Caki2 (cell line): ENCODE measurements around the gene SLC46A2. TPM values are rescaled to one million over a fixed set of nuclear protein-coding genes. Genes with fewer than 3 reads are reported as not detected.

Experiments used
- DNase-seq: peaks from one replicate; pipeline ENCODE4 v3.0.0-alpha.2; 2015; ENCODE audit warnings: low read depth
- in situ Hi-C: cut with HindIII; loops from 2 replicates; pipeline ENCODE4 v1.10.0; 2016; ENCODE audit warnings: low sequenced_read_pairs, low pct_unique_long_range_greater_than_20kb, mixed read lengths
- total RNA-seq: library from RNA; depleted of rRNA; stranded (reverse); fragments of >200 nt; shearing (Covaris generic); gene quantifications from 2 replicates; pipeline ENCODE4 v1.2.3, GENCODE V29; 2014; ENCODE audit warnings: low replicate concordance

The SLC46A2 gene
- total RNA-seq, 1 experiment from 2014 or later: not detected

DNA sequence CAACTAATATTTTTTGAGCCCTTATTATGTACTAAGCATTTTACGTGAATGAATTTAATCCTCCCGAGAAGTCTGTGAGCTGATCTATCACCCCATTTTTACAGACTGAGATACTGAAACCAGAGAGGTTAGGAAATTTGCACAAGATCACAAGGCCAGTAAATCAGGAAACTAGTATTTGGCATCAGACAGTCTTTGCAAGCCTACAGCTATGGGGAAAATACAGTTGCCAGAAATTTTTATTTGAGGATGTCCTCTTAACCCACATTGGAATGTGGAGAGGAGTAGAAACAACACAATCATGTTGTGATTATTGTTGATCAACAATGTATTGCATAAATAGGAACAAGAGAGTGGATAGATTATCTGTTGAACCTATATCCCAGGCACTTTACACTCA lies 2.3 kb upstream of the SLC46A2 start:
- in situ Hi-C loops: no loop called here
- DNase-seq: no peak

DNA sequence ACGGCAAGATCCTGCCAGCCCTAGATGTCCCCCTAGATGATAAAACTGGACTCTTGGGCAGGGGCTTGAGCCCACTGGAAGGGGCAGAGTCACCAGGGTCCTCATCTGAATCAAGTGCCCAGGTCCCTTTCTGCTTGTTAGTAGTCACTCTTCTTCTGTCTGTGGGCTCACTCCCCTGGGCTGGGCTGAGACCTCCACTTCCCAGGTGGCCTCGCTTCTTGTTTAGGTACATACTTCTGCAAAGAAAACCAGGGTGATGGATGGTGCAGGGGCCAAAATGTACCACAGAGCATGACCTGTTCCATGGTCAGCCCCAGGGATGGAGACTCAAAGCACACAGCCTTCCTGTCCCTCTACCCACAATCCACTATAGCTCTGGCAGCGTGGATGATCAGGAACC lies 845 bp upstream of the SLC46A2 start:
- DNase-seq: no peak
- in situ Hi-C loops: no loop called here

DNA sequence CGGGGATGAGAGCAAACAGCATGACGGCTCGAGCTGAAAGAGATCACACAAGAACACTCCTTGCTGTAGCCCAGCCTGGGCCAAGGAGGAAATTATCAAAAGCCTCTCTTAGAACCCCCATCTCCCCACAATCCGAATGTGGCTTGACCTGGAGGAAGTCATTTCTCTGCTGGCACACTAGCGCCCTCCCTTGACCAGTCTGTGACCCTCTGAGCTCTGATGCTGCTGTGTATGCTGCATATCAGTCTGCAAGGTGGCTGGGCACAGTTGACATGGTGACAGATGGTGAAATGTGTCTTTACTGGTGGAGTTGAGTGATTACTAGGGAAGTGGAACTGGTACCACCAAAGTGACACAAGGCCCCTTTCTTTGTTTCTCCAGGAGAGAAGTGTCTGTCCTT lies 3.3 kb downstream of the SLC46A2 start:
- in situ Hi-C loops: no loop called here
- DNase-seq: no peak

DNA sequence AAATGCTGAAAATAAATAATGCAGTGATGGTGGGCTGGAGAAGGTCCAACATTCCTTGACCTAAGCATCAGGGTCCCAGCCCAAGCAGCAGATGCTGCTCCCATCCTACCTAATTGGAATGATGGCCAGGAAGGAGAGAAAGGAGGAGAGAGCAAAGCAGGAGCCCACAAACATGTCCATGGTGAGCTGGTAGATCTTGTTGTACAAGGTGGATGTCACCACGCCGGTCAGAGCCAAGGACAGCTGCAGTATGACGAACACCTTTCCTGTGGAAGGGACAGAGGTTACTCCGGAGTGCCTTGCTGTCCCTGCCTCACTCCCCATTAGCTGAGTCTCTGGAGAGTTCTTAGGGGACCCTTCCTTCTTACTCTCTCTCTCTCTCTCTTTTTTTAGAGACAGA lies 4.3 kb downstream of the SLC46A2 start:
- DNase-seq: no peak
- in situ Hi-C loops: no loop called here

DNA sequence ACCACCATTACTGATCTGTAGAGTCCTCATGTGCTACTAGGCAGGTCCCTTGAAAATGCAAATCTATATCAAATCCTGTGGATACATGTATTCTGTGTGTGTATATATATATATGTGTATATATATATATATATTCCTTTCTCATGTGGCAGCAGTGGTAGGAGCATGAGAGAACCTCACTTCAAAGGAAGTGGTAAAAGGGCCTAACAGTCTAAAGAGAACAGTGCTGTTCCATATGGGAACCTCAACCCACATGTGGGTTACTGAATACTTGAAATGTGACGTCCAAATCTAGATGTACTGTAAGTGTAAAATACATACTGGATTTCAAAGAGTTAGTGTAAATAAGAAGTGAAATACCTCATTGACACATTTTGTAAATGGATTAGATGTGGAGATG lies 5.4 kb downstream of the SLC46A2 start:
- in situ Hi-C loops: no loop called here
- DNase-seq: no peak

GRCh38 chr9:112884721-112885120 lies 6.0 kb downstream of the SLC46A2 start:
- DNase-seq: no peak
- in situ Hi-C loops: no loop called here

GRCh38 chr9:112884101-112884500 lies 6.6 kb downstream of the SLC46A2 start:
- no peak for DNase-seq
- in situ Hi-C loops: no loop called here

DNA sequence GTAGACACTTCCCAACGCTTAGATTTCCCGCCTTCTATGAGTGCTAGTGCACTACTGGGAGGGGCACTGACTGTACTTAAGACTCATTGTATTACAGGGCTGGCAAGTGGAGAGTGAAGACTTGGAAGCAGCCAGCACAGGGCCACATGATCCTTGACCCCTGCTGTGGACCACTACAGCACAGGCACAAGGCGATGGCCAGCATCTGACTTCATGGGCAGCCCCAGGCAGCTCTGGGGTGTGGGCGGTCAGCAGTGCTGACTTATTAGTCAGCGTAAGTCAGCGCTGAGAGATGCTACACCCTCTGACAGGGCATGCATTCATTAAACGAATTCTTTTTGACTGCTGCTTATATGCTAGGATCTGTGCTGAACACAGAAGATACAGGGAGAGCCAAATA lies 9.3 kb downstream of the SLC46A2 start:
- DNase-seq: peak; percentile 10
- in situ Hi-C loops: no loop called here

- in situ Hi-C loops: no loop called here
Measured at GRCh38 chr9:112880650-112881049, 10.0 kb downstream of the SLC46A2 start.

DNA sequence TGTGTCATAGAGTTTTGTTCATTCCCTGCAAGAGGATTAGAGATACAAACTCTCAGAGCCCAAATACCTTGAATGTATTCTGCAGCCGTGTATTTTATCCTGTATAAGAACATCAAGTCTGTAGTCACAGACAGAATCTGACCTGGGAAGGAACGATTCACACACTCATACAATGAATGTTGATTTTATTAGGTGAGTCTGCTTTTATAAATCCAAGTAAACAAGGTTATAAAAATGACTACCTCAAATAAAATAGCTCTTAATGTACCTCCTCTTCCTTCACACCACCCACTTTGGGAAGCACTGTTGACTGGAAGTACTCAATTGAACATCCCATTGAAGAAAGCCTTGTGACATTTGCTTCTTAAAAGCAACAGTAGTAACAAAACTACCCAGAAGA lies 11.9 kb downstream of the SLC46A2 start:
- in situ Hi-C loops: no loop called here
- DNase-seq: no peak

More at GRCh38 chr9:112880650-112881049, 10.0 kb downstream of the SLC46A2 start:
- DNase-seq: no peak

DNA sequence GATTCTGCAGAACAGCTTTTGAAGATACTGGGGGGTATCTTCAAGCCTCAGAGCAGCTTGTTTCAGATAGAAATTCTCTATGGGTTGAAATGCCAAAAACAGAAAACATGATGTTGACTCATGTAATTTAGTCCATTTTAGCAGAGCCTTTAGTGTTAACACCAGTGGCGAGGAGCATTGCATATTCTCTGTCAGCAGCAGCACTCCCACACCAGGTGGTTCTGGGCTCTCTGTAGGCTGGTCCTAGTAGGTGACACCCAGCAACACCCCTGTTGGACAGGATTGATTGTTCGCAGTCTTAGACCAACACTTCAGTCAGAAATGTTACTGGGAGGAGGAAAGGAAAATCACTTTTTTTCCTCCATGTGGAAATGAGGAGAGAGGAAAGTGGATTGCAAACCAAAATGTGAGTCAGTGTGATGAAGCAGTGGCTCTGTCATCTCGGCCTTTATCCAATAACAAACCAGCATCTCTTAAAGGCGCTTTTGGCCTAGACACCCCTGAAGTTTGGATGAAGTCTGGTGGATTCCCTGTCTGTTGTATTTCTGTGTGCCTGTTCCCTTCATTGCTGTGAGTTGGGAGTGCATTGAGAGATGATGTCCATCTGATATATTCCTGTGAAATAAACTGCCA lies 16.8 kb downstream of the SLC46A2 start:
- no peak for DNase-seq
- in situ Hi-C loops: no loop called here

- in situ Hi-C loops: no loop called here
- DNase-seq: no peak
Measured at GRCh38 chr9:112872019-112872418, 18.7 kb downstream of the SLC46A2 start.

GRCh38 chr9:112870556-112870955 lies 20.1 kb downstream of the SLC46A2 start:
- DNase-seq: no peak
- in situ Hi-C loops: no loop called here

DNA sequence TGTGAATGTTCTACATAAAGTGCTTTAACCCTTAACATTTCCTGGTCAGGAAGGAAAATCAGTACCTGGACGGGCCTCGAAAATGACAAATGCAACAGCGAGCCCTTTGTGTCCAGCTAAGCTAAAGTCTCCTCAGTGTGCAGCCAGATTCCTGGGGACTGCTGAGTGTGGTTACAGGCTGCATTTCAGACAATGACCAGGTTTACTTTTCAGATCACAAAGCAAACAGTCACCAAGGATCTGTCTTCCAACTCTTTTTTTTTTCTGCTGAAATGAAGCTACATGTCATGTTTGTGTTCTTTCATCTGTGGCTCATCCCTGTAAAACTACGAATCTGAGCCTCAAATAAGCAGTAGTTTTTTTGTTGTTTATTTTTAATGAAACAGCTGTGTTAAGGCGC lies 20.8 kb downstream of the SLC46A2 start:
- no peak for DNase-seq
- in situ Hi-C loops: no loop called here

- in situ Hi-C loops: no loop called here
- DNase-seq: no peak
Measured at GRCh38 chr9:112869041-112869529, 21.6 kb downstream of the SLC46A2 start.

DNA sequence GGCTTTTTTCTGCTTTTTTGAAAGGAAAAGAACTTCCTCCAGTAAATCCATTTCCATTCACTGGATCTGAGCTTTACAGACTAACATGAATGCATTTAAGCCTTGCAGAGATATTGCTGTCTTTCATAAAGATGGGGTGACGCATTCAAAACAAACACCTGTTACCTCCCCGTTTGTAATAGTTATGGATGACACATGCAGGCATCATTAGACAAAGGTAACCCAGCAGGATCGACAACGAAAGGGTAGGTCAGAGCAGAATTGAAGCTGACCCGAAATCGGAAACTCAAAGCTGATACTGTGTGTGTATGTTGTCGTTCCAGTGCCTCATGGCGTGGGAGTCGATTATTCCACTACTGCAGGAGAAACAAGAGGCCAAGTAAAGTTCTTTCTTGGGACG lies 22.2 kb downstream of the SLC46A2 start:
- in situ Hi-C loops: no loop called here
- no peak for DNase-seq

- peak; percentile 96 for DNase-seq
- in situ Hi-C loops: no loop called here
Measured at GRCh38 chr9:112867275-112867991, 23.2 kb downstream of the SLC46A2 start.

- in situ Hi-C loops: no loop called here
- DNase-seq: peak; percentile 99
Measured at GRCh38 chr9:112866662-112867274, 23.9 kb downstream of the SLC46A2 start.

- DNase-seq: no peak
- in situ Hi-C loops: no loop called here
Measured at GRCh38 chr9:112864982-112865381, 25.7 kb downstream of the SLC46A2 start.
